IMR-90 (cell line): ENCODE measurements around the gene RAB27A. TPM values are rescaled to one million over a fixed set of nuclear protein-coding genes. Genes with fewer than 3 reads are reported as not detected.

Source experiments
- ATAC-seq: fragments of 200-7000 bp; cut with Tn5 transposase; 2 replicates; pipeline ENCODE4 v1.9.1; 2020; ENCODE audit warnings: low read depth, mild to moderate bottlenecking, moderate library complexity
- BruUV-seq: library from RNA; stranded (reverse); fragments of 400-500 nt; replicated peaks from 2 replicates; lab custom pipeline; 2021; lab: Mats Ljungman, UMichigan
- CTCF ChIA-PET: fragments of 300-600 bp; formaldehyde crosslinking; extraction: SDS; loops from one replicate; lab custom pipeline; 2021; ENCODE audit warnings: antibody characterized with exemption; lab: Yijun Ruan, JAX
- POLR2A ChIA-PET: fragments of 300-600 bp; sonication (Branson Sonifier 250); formaldehyde crosslinking; loops from one replicate; lab custom pipeline; 2022; ENCODE audit warnings: antibody characterized with exemption; ENCODE audit not compliant: unreplicated experiment; lab: Charles Lee
- DNase-seq: peaks from one replicate; pipeline ENCODE4 v3.0.0; 2013
- H2AFZ ChIP-seq: replicated peaks from 2 replicates; pipeline ENCODE3; 2013; ENCODE audit warnings: low read length, mild to moderate bottlenecking; ENCODE audit not compliant: poor library complexity
- H2AK5ac ChIP-seq: 2 replicates; pipeline ENCODE4 v1.6.1; 2013; ENCODE audit warnings: low read depth, low read length, inconsistent platforms
- H2AK9ac ChIP-seq: replicated peaks from 2 replicates; pipeline ENCODE3; 2013; ENCODE audit warnings: mild to moderate bottlenecking, low read depth, low read length, moderate library complexity; ENCODE audit not compliant: poor library complexity
- H2BK120ac ChIP-seq: 2 replicates; pipeline ENCODE4 v1.6.1; 2013; ENCODE audit warnings: low read depth, low read length, inconsistent platforms
- H2BK15ac ChIP-seq: 3 replicates; pipeline ENCODE4 v1.6.1; 2013; ENCODE audit warnings: low read depth, low read length, inconsistent platforms
- H2BK20ac ChIP-seq: 2 replicates; pipeline ENCODE4 v1.6.1; 2013; ENCODE audit warnings: low read depth, mild to moderate bottlenecking, inconsistent platforms, low read length, moderate library complexity
- H2BK5ac ChIP-seq: 2 replicates; pipeline ENCODE4 v1.6.1; 2013; ENCODE audit warnings: mild to moderate bottlenecking, low read depth, low read length, inconsistent platforms; ENCODE audit not compliant: poor library complexity, severe bottlenecking
- H3K14ac ChIP-seq: replicated peaks from 2 replicates; pipeline ENCODE4 v1.6.1; 2013; ENCODE audit warnings: low read depth, low read length, inconsistent platforms
- H3K18ac ChIP-seq: 2 replicates; pipeline ENCODE4 v1.6.1; 2013; ENCODE audit warnings: low read depth, low read length, control low read depth
- H3K23ac ChIP-seq: 2 replicates; pipeline ENCODE4 v1.6.1; 2013; ENCODE audit warnings: low read depth, low read length, inconsistent platforms
- H3K27ac ChIP-seq: 2 replicates; pipeline ENCODE4 v1.5.1; 2013; ENCODE audit warnings: mild to moderate bottlenecking, control low read depth, low read length; ENCODE audit not compliant: insufficient read depth
- H3K27me3 ChIP-seq: 2 replicates; pipeline ENCODE4 v1.6.1; 2013; ENCODE audit warnings: low read length; ENCODE audit not compliant: control insufficient read depth, insufficient read depth
- H3K36me3 ChIP-seq: 2 replicates; pipeline ENCODE4 v1.6.1; 2013; ENCODE audit warnings: low read length, mixed read lengths; ENCODE audit not compliant: control insufficient read depth, insufficient read depth
- H3K4ac ChIP-seq: 2 replicates; pipeline ENCODE4 v1.6.1; 2013; ENCODE audit warnings: low read depth, low read length, inconsistent platforms
- H3K4me1 ChIP-seq: 2 replicates; pipeline ENCODE4 v1.6.1; 2013; ENCODE audit warnings: low read length, mixed read lengths; ENCODE audit not compliant: control insufficient read depth, insufficient read depth
- H3K4me2 ChIP-seq: 2 replicates; pipeline ENCODE4 v1.6.1; 2013; ENCODE audit warnings: low read depth, mild to moderate bottlenecking, control low read depth, low read length, moderate library complexity
- H3K4me3 ChIP-seq: 2 replicates; pipeline ENCODE4 v1.5.1; 2013; ENCODE audit warnings: low read depth, mild to moderate bottlenecking, control low read depth, low read length, moderate library complexity; ENCODE audit not compliant: insufficient read depth
- H3K56ac ChIP-seq: 2 replicates; pipeline ENCODE4 v1.6.1; 2013; ENCODE audit warnings: low read length, inconsistent platforms; ENCODE audit not compliant: insufficient read depth; ENCODE audit errors: extremely low read depth
- H3K79me1 ChIP-seq, 2 experiments: 2 replicates each; pipeline ENCODE4 v1.6.1; 2013; ENCODE audit warnings: low read length in 2 of 2, inconsistent platforms in 1 of 2, low read depth in 1 of 2
- H3K9ac ChIP-seq: 2 replicates; pipeline ENCODE4 v1.6.1; 2013; ENCODE audit warnings: low read depth, low read length, control low read depth
- H3K9me1 ChIP-seq: 2 replicates; pipeline ENCODE4 v1.6.1; 2013; ENCODE audit warnings: low read length, inconsistent platforms; ENCODE audit not compliant: insufficient read depth
- H3K9me3 ChIP-seq: 2 replicates; pipeline ENCODE4 v1.6.1; 2013; ENCODE audit warnings: low read length; ENCODE audit not compliant: control insufficient read depth, insufficient read depth
- H4K20me1 ChIP-seq: 2 replicates; pipeline ENCODE4 v1.6.1; 2013; ENCODE audit warnings: low read length, inconsistent platforms; ENCODE audit not compliant: insufficient read depth
- H4K5ac ChIP-seq: 2 replicates; pipeline ENCODE4 v1.6.1; 2013; ENCODE audit warnings: mild to moderate bottlenecking, low read depth, low read length, control low read depth
- H4K8ac ChIP-seq, 2 experiments: 2 replicates each; pipeline ENCODE4 v1.6.1; 2013; ENCODE audit warnings: low read depth in 2 of 2, low read length in 2 of 2, control low read depth in 1 of 2, inconsistent platforms in 1 of 2
- H4K91ac ChIP-seq: 2 replicates; pipeline ENCODE4 v1.6.1; 2013; ENCODE audit warnings: low read depth, low read length, inconsistent platforms; ENCODE audit not compliant: insufficient read depth
- BHLHE40 ChIP-seq: fragments of 150-350 bp; IDR thresholded peaks from 2 replicates; pipeline ENCODE4 v1.6.1; 2016; ENCODE audit warnings: mild to moderate bottlenecking, low read depth, low read length
- FOS ChIP-seq: fragments of 150-350 bp; IDR thresholded peaks from 2 replicates; pipeline ENCODE4 v1.6.1; 2016; ENCODE audit warnings: low read depth, low read length
- MAFK ChIP-seq: IDR thresholded peaks from 2 replicates; pipeline ENCODE4 v1.6.1; 2012; ENCODE audit warnings: low read depth, low read length, improper control_type of control experiment
- MAZ ChIP-seq: IDR thresholded peaks from 2 replicates; pipeline ENCODE4 v1.6.1; 2012; ENCODE audit warnings: low read depth, mild to moderate bottlenecking, low read length, improper control_type of control experiment, moderate library complexity, borderline replicate concordance
- MXI1 ChIP-seq: IDR thresholded peaks from 2 replicates; pipeline ENCODE4 v1.6.1; 2012; ENCODE audit warnings: low read depth, mild to moderate bottlenecking, low read length, moderate library complexity, borderline replicate concordance
- NFE2L2 ChIP-seq: fragments of 150-350 bp; IDR thresholded peaks from 2 replicates; pipeline ENCODE4 v1.6.1; 2016; ENCODE audit warnings: low read depth, mild to moderate bottlenecking, low read length
- POLR2A ChIP-seq: IDR thresholded peaks from 2 replicates; pipeline ENCODE4 v1.6.1; 2012; ENCODE audit warnings: mild to moderate bottlenecking, low read depth, low read length
- RAD21 ChIP-seq: IDR thresholded peaks from 2 replicates; pipeline ENCODE4 v1.6.1; 2012; ENCODE audit warnings: low read length, improper control_type of control experiment
- RCOR1 ChIP-seq: IDR thresholded peaks from 2 replicates; pipeline ENCODE4 v1.6.1; 2012; ENCODE audit warnings: mild to moderate bottlenecking, low read length, improper control_type of control experiment; ENCODE audit not compliant: insufficient replicate concordance
- RFX5 ChIP-seq: IDR thresholded peaks from 2 replicates; pipeline ENCODE4 v1.8.0; 2012; ENCODE audit warnings: low read depth, mild to moderate bottlenecking, low read length, moderate library complexity
- SMC3 ChIP-seq: fragments of 150-350 bp; IDR thresholded peaks from 2 replicates; pipeline ENCODE4 v1.6.1; 2016; ENCODE audit warnings: low read depth, mild to moderate bottlenecking, antibody characterized with exemption, low read length, moderate library complexity
- USF2 ChIP-seq: fragments of 150-350 bp; IDR thresholded peaks from 2 replicates; pipeline ENCODE4 v1.6.1; 2017; ENCODE audit warnings: mild to moderate bottlenecking, antibody characterized with exemption, low read length, low read depth
- WGBS, 2 experiments: methylation state at CpG; one replicate each; pipeline versions ENCODE4 v1.1.5 to v1.1.7; 2013; ENCODE audit warnings: missing lambda C conversion rate in 2 of 2; ENCODE audit not compliant: insufficient read length in 1 of 2; ENCODE audit errors: extremely low coverage in 2 of 2; 5-methylcytosine and 5-hydroxymethylcytosine counted together
- dilution Hi-C: fragments of 300-500 bp; cut with HindIII; formaldehyde crosslinking; loops from one replicate; pipeline ENCODE4 v1.14.3; 2018; ENCODE audit warnings: low sequenced_read_pairs; ENCODE audit not compliant: unreplicated experiment
- in situ Hi-C: fragments of 300-500 bp; cut with MboI; formaldehyde crosslinking; loops from 3 replicates; pipeline ENCODE4 v1.14.3; 2019; ENCODE audit warnings: low sequenced_read_pairs, inconsistent platforms, mixed read lengths
- intact Hi-C: fragments of 100-400 bp; cut with micrococcal nuclease; formaldehyde crosslinking; loops from 2 replicates; pipeline ENCODE4 v1.10.0; 2022
- polyA plus RNA-seq, 3 experiments: library from polyadenylated mRNA; depleted of rRNA; stranded (reverse); fragments of >200 nt; gene quantifications; 2 replicates each; pipeline ENCODE4 v1.2.3, GENCODE V29; 2012; ENCODE audit warnings: low replicate concordance in 1 of 3
- total RNA-seq: library from RNA; depleted of rRNA; stranded (reverse); fragments of >200 nt; gene quantifications from 2 replicates; pipeline ENCODE4 v1.2.3, GENCODE V29; 2012
- TF ChIP-seq, protein P1 (sequence below): conservative IDR thresholded peaks from 2 replicates; pipeline ENCODE4 v1.5.1; 2012; ENCODE audit warnings: mild to moderate bottlenecking, low read depth, low read length, improper control_type of control experiment
- TF ChIP-seq, protein P2 (sequence below): fragments of 150-350 bp; IDR thresholded peaks from 2 replicates; pipeline ENCODE4 v1.6.1; 2016; ENCODE audit warnings: low read depth, mild to moderate bottlenecking, low read length, moderate library complexity, borderline replicate concordance

RAB27A gene
- total and polyA plus RNA-seq, 2 of the 4 experiments (the other 2 are of a cell fraction): 4.8 to 13.7 TPM

- BruUV-seq: no TSS peak
- no peaks in the 10 kb centered on the region for H3K27me3 ChIP-seq
- in situ Hi-C loops (loop anchor here (5.0 kb wide), 1 partner anchor 61 kb away; no protein-coding TSS in a partner anchor), dilution Hi-C loops (no loop called here), intact Hi-C loops (no loop called here)
- no CpG with 5 or more reads among the region's 6 CpGs for WGBS, 2 experiments
- H4K5ac ChIP-seq: no peak overlapping the region
- peaks cover 13% of the 10 kb centered on the region; the same call in 1 of the 2 replicates for H4K20me1 ChIP-seq
- no peaks in the 10 kb centered on the region for H3K9me3 ChIP-seq
- H2AK9ac ChIP-seq: no peak overlapping the region
- no peak overlapping the region for H3K14ac ChIP-seq
- no peak overlapping the region; the same call in 1 of the 2 replicates for H2BK120ac ChIP-seq
- H3K4me3 ChIP-seq: no peak overlapping the region
- peaks cover 16% of the 10 kb centered on the region for H3K9me1 ChIP-seq
- peak overlapping the region in 1 of 2 experiments; percentile 49; a peak in 1 of 4 replicates for H4K8ac ChIP-seq
- H2AFZ ChIP-seq: no peak overlapping the region
- H3K18ac ChIP-seq: no peak overlapping the region
- peaks cover 22 to 53% of the 10 kb centered on the region in 2 experiments for H3K79me1 ChIP-seq
- DNase-seq (no peak), ATAC-seq (no peak)
- no peak overlapping the region; the same call in 2 of the 3 replicates for H2BK15ac ChIP-seq
- H3K4me1 ChIP-seq: peaks cover 12% of the 10 kb centered on the region
- H3K56ac ChIP-seq: no peak overlapping the region
- no peak overlapping the region for H3K23ac ChIP-seq
- POLR2A ChIA-PET: no interaction called here
- no peak overlapping the region for H3K27ac ChIP-seq
- H2AK5ac ChIP-seq: no peak overlapping the region; the same call in 1 of the 2 replicates
- H3K4me2 ChIP-seq: no peak overlapping the region
- H3K9ac ChIP-seq: no peak overlapping the region
- H4K91ac ChIP-seq: peak overlapping the region; percentile 44; the same call in 1 of the 2 replicates
- H2BK5ac ChIP-seq: no peak overlapping the region
- no peaks in the 10 kb centered on the region; the same call in 1 of the 2 replicates for H3K36me3 ChIP-seq
- no peak overlapping the region for H3K4ac ChIP-seq
- H2BK20ac ChIP-seq: peak overlapping the region; percentile 21; the same call in 1 of the 2 replicates
- CTCF ChIA-PET: no interaction called here
- no peak for TF ChIP-seq MAZ
- TF ChIP-seq, protein P1, sequence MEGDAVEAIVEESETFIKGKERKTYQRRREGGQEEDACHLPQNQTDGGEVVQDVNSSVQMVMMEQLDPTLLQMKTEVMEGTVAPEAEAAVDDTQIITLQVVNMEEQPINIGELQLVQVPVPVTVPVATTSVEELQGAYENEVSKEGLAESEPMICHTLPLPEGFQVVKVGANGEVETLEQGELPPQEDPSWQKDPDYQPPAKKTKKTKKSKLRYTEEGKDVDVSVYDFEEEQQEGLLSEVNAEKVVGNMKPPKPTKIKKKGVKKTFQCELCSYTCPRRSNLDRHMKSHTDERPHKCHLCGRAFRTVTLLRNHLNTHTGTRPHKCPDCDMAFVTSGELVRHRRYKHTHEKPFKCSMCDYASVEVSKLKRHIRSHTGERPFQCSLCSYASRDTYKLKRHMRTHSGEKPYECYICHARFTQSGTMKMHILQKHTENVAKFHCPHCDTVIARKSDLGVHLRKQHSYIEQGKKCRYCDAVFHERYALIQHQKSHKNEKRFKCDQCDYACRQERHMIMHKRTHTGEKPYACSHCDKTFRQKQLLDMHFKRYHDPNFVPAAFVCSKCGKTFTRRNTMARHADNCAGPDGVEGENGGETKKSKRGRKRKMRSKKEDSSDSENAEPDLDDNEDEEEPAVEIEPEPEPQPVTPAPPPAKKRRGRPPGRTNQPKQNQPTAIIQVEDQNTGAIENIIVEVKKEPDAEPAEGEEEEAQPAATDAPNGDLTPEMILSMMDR: no peak
- TF ChIP-seq RFX5: no peak
- TF ChIP-seq, protein P2, sequence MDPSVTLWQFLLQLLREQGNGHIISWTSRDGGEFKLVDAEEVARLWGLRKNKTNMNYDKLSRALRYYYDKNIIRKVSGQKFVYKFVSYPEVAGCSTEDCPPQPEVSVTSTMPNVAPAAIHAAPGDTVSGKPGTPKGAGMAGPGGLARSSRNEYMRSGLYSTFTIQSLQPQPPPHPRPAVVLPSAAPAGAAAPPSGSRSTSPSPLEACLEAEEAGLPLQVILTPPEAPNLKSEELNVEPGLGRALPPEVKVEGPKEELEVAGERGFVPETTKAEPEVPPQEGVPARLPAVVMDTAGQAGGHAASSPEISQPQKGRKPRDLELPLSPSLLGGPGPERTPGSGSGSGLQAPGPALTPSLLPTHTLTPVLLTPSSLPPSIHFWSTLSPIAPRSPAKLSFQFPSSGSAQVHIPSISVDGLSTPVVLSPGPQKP: no peak
- no peak for TF ChIP-seq SMC3
- no peak for TF ChIP-seq BHLHE40
- no peak for TF ChIP-seq USF2
- no peak for TF ChIP-seq MAFK
- no peak for TF ChIP-seq RCOR1
- no peak for TF ChIP-seq FOS
- no peak for TF ChIP-seq MXI1
- no peak for TF ChIP-seq NFE2L2
- no peak for TF ChIP-seq RAD21
- no peak for TF ChIP-seq POLR2A
These were observed 6.0 kb downstream of the RAB27A start for GRCh38 chr15:55283379-55284147.
